Skin epidermis (tissue), 12 donors: ENCODE results near the gene PCDHGC5.

Experiments
- H3K27ac ChIP-seq, 21 experiments: fragments of 200-600 bp; sonication (generic) in 11 of 21; one replicate each; pipeline ENCODE4 v1.5.0; 2020; ENCODE audit warnings: mild to moderate bottlenecking in 3 of 21, inconsistent platforms in 2 of 21, moderate library complexity in 2 of 21
- H3K4me3 ChIP-seq, 7 experiments: fragments of 200-600 bp; sonication (generic) in 2 of 7; one replicate each; pipeline ENCODE4 v1.5.0; 2020; ENCODE audit warnings: inconsistent platforms in 2 of 7, mild to moderate bottlenecking in 2 of 7, moderate library complexity in 1 of 7

The PCDHGC5 gene

DNA sequence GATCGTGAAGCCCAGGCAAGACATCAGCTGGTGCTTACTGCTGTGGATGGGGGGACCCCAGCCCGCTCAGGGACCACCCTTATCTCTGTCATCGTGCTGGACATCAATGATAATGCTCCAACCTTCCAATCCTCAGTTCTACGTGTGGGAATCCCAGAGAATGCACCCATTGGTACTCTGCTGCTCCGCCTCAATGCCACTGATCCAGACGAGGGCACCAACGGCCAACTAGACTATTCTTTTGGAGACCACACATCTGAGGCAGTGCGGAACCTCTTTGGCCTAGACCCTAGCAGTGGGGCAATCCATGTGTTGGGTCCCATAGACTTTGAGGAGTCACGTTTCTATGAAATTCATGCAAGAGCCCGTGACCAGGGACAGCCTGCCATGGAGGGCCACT is 960 bp downstream of the PCDHGC5 start:
- no peak overlapping the region for H3K27ac ChIP-seq
- H3K4me3 ChIP-seq = no peak overlapping the region

DNA sequence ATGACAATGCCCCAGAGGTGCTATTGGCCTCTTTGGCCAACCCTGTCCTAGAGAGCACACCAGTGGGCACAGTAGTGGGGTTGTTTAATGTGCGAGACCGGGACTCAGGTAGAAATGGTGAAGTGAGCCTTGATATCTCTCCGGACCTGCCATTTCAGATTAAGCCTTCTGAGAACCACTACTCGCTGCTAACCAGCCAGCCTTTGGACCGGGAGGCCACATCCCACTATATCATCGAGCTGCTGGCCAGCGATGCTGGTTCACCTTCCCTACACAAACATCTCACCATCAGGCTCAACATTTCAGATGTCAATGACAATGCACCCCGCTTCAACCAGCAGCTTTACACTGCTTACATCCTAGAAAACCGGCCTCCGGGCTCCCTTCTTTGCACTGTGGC is 1.4 kb downstream of the PCDHGC5 start:
- Histone ChIP-seq H3K27ac (no peak overlapping the region), H3K4me3 (no peak overlapping the region)

DNA sequence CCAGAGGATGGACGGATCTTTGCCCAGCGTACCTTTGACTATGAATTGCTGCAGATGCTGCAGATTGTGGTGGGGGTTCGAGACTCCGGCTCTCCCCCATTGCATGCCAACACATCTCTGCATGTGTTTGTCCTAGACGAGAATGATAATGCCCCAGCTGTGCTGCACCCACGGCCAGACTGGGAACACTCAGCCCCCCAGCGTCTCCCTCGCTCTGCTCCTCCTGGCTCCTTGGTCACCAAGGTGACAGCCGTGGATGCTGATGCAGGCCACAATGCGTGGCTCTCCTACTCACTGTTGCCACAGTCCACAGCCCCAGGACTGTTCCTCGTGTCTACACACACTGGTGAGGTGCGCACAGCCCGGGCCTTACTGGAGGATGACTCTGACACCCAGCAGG is 1.9 kb downstream of the PCDHGC5 start:
- H3K27ac ChIP-seq = no peak overlapping the region
- no peak overlapping the region for H3K4me3 ChIP-seq

DNA sequence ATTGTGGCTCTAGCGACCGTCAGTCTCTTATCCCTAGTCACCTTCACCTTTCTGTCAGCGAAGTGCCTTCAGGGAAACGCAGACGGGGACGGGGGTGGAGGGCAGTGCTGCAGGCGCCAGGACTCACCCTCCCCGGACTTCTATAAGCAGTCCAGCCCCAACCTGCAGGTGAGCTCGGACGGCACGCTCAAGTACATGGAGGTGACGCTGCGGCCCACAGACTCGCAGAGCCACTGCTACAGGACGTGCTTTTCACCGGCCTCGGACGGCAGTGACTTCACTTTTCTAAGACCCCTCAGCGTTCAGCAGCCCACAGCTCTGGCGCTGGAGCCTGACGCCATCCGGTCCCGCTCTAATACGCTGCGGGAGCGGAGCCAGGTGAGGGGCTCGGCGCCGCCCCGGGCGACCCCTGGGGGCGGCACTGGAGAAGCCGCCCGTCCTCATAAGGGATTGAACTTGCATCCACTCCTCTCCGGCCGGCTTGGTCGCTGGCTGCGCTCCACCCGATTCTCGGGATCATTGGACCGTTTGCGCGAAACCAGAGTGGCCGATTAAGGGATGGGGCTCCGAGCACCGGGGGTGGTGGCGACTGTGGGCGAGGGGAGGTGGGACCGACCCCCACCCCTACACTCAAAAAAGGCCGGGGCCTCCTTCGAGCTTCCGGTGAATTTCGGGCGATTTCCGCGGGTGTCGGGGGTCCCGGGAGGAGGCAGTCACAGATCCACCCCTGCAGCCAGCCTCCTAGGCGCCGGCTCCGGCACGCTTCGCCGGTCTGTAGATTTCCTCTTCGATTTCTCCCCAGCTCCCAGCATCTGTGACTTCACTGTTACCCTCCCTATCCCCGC is 2.7 kb downstream of the PCDHGC5 start:
- Histone ChIP-seq H3K27ac (no peak overlapping the region), H3K4me3 (peak overlapping the region in 1 of 7 experiments; percentile 8)

DNA sequence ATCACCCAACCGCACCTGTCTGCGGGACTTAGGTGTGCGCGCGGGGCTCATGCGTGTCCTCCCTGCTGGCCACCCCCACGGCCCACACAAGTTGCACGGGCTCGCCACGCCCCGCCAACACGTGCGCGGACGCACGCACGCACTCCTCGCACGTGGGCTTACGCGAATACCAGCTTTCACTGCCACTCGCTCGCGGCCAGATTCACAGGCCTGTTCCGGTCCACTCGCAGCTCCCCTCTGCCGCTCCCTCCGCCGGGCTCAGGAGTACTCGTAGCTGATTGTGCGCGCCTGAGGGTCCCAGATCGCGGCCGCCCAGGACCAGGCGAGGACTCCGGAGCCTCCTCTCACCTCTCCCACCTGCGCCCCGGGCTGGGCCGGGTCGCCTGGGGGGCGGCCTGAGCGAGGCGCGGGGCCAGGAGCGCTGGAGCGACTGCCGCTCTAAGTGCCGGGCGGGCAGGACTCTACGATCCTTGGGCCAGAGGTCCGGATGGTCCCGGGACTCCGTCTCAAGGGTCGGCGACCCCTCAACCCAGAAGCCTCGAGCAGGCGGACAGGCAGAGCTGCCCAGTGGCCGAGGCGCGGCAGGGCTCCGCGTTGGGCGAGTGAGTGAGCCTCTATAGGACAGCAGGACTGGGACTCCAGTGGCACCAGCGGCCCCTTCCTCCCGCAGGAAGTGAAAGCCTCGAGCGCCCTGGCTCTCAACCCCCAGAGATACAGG is 3.4 kb downstream of the PCDHGC5 start:
- Histone ChIP-seq H3K4me3 (peak overlapping the region in 1 of 7 experiments; percentile 8), H3K27ac (no peak overlapping the region)

DNA sequence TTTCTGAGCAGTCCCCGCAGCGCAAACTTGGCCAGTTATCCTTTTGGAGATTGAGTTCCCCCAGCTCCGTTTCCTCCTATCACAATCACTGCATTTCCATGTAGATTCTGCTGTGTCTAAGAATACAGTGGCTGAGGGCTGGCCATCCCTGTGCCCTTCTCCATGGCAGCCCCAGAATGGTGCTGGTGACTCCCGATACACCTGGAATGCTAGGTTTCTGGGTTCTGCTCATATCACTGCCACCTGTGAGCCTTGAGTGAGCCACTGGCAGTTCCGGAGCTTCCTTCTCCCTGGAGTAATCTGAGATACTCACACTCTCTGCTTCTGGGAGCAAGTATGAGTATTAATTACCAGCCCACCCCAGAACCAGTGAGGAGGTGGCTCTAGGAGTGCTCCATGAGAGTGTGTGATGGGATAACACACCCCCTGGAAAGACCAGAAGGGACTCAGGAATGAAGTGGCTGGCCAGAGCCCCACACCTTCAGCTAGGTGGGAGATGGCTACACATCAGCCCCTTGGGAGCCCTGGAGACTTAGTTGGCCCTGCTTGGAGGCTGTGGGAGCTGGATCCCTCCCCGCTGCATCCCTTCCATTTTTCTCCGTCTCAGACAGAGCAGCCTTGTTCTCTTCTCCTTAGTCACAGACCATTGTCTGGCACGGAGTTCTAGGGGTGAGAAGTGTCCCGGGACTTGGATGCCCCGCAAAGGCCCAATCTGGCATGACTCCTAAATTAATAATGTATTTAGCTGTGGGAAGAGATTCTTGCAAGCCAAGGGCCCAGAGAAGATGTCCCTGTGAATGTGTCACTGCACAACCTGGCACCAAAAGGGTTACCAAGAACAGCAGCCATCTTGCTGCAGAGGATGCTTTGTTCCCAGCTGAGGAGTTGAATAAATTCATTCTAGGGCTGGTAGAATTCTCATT is 4.9 kb downstream of the PCDHGC5 start:
- no peak overlapping the region for H3K4me3 ChIP-seq
- H3K27ac ChIP-seq = peak overlapping the region in 8 of 21 experiments; percentile 12 to 78 (median 50)

DNA sequence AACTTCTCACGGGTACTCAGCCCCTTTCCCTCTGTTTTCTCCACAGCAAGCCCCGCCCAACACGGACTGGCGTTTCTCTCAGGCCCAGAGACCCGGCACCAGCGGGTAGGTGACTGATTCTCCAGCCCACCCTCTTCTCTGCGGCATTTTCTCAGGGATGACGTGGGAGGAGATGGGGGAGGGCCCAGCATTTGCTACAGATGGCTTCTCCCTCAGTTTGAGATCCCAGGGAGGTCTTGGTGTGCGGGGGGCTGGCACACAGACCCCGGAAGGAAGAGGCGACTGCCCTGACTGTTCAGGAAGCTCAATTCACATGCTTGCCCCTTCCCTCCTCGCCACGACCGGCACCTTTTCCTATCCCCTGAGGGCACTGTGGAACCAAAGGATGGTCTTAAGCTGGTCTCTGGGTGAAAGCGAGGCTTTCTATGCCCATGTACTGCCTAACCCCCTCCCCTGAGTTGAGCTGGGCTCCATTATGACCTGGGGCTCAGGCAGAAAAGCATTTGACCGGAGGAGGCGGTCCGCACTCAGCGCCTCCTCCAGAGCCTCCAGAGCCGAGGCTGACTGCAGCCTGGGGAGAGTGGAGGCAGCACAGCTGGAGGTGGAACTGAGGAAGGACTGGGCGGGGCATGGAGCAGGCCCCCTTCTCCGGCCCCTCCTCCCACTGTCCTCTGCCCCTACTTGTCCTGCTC is 6.0 kb downstream of the PCDHGC5 start:
- H3K27ac ChIP-seq = peak overlapping the region in 12 of 21 experiments; percentile 19 to 78 (median 46)

DNA sequence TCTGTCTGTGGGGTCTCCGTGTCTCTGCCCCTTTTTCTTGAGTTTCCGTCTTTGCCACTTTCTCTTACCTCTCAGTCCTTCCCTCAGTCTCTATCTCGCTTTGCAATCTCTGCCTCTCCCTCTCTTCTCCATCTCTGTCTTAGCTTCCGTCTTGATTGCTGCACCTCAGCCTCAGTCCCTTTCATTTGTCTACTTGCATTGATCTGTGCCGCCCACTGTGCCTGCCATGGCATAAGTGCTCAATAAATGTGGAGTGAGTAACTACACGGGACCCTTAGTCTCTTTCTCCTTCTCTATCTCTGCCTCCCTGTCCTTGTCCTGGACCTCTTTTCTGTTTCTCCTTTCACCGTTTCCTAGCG is 6.6 kb downstream of the PCDHGC5 start:
- no peak overlapping the region for H3K4me3 ChIP-seq
- H3K27ac ChIP-seq = peak overlapping the region in 5 of 21 experiments; percentile 19 to 78 (median 53)

More for the DNA sequence above, 6.0 kb downstream of the PCDHGC5 start:
- no peak overlapping the region for H3K4me3 ChIP-seq

DNA sequence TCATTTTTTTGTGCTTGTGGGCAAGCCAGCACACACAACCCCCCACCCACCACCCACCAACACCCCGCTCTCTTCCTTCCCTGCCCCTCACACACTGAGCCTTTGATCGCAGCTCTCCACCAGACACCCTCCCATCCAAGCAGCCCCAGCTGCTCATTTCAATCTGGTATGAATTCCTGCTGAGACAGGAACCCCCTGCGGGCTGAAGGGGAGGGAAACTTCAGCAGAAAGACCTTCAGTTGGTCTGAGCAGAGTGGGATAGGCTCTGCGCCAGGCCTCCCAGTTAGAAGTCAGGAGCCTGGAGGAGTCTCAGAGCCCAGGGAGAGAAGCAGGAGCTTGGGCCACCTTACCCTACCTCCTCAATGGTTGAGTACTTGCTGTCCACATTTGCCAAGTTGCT is 7.2 kb downstream of the PCDHGC5 start:
- Histone ChIP-seq H3K4me3 (no peak overlapping the region), H3K27ac (peak overlapping the region in 4 of 21 experiments; percentile 10 to 78 (median 44))

DNA sequence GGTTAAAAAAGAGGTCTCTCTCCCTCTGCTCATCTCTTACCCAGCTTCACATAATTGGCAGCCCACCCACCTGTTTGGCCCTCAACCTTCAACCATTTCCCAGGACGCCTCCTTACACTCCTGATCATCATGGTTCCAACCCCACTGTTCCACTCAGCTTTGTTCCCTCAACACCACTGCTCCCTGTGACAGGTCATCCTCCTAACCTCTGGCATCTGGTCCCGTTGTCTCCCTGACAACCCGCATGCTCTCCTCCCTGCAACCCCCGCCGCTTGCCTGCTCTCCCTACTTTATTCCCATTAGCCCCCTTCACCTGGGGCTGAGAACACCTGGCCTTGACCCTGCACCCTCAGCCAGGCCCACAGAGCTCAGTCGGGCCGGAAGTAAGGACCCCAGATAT is 12.9 kb downstream of the PCDHGC5 start:
- no peak overlapping the region for H3K4me3 ChIP-seq
- H3K27ac ChIP-seq = no peak overlapping the region

DNA sequence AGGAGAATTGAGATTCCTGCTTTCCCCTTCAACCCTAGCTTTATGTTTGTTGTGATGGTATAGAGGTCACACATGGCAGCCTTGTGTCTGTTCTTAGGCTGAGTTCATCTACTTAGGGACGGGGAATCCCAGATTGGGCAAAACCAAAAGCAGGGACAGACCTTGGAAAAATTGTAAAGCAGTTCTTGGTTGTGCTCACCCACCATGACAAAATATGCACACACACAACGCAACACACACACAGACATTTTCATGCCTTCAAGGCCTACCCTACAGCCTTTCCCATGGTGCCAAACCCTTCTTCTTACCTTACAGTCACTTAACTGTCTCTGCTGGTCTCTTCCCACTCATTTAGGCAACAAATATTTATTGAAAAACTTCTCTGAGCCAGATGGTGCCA is 14.8 kb downstream of the PCDHGC5 start:
- no peak overlapping the region for H3K27ac ChIP-seq
- no peak overlapping the region for H3K4me3 ChIP-seq

DNA sequence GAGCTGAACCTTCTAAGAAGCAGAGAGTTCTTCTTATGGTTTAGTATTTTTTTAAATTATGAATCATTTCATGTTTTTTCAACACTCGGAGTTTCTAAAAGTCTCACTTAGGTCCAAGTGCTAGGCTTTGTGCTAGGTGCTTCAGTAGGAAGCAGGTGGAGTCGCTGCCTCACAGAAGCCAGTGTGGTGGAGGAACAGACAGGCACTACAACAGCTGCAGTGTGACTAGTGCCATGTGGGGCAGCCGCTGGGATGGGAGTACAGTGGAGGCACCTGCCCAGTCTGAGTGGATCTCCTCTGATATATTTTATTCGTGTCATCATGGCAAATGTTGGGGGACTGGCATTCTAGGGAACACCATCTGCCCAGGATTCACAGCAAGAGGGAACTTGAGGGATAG is 15.3 kb downstream of the PCDHGC5 start:
- Histone ChIP-seq H3K27ac (no peak overlapping the region), H3K4me3 (no peak overlapping the region)

DNA sequence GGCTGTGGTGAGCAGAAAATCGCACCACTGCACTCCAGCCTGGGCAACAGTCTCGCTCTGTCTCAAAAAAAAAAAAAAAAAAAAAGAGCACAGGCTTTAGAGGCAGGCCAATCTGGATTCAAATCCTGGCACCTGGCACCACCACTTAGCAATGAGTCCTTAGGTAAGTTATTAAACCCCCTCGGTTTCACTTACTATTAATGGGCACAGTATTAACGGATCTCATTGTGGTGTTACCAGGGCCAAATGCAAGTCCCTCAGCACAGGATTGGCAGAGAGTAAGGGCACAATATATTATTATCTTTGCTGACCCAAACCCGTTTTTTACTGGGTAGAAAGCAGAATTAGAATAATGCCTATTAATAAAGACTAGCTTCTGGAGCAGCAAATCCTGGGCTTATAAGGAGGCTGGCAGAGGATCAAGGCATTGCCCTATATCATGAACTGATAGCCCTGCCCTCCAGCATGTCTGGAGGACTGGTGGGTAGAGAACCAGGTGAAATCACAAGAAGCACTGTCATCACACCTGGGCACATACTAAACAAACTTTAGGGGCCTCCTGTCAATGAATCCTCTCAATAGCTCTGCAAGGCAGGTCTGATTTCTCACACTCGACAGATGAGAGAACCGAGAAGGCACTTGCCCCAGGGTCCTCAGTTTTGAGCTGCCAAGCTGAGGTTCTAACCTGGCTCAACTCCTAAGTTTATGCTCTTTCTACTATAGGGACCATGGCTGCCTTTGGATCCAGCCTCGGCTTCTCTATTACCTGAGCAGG is 17.7 kb downstream of the PCDHGC5 start:
- no peak overlapping the region for H3K4me3 ChIP-seq
- H3K27ac ChIP-seq = peak overlapping the region in 11 of 21 experiments; percentile 9 to 87 (median 77)

DNA sequence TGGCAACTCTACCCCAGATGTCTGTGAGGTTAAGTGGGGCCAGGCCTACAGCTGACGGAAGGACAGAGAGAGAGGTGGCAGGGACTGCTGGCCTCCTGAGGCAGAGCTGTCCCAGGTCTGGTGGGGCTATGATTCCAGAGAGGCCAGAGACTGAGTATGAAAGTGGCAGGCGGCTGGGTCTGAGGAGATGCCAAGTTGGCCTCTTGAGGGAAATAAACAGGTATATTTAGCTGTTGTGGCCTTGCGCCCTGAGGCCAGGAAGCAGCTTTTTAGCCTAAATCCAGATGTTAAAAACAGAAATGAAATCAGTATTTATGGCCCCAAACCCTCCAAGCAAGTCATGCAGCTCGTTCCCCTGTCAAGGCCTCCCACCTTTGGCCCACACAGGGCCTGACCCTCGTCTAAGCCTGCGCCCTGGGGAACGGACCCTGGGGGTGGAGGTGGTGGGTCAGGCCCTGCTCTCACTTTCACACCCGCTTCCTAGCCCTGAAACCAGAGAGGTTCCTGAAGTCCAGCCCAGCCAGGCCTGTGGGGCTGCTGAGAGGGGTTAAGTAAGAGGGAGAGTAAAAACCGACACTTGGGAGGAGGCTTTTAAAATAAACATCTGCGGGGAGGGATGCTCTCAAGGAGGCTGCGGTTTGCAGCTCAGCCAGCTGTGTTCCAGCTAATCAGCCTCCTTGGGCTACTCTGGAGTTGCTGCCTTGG is 18.7 kb downstream of the PCDHGC5 start:
- Histone ChIP-seq H3K27ac (peak overlapping the region in 20 of 21 experiments; percentile 15 to 88 (median 78)), H3K4me3 (no peak overlapping the region)

DNA sequence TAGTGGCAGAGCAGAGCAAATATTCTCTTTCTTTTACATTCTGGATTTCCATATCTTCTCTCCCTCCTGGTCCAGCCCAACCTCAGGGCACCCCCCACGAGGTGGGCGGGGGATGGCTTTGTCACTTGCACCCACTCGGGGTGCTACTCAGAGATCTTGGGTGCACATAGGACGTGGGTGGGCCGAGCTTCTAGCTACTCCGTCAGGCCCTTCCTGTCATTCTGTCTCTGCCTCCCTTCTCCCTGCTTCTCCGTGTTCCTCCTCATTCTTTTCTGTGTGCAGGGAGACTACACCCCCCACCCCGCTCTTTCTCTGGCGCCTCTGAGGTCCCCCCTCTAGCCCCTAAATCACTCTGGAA is 19.5 kb downstream of the PCDHGC5 start:
- peak overlapping the region in 3 of 7 experiments; percentile 6 to 12 (median 7) for H3K4me3 ChIP-seq
- peak overlapping the region; percentile 28 to 88 (median 77) for H3K27ac ChIP-seq

DNA sequence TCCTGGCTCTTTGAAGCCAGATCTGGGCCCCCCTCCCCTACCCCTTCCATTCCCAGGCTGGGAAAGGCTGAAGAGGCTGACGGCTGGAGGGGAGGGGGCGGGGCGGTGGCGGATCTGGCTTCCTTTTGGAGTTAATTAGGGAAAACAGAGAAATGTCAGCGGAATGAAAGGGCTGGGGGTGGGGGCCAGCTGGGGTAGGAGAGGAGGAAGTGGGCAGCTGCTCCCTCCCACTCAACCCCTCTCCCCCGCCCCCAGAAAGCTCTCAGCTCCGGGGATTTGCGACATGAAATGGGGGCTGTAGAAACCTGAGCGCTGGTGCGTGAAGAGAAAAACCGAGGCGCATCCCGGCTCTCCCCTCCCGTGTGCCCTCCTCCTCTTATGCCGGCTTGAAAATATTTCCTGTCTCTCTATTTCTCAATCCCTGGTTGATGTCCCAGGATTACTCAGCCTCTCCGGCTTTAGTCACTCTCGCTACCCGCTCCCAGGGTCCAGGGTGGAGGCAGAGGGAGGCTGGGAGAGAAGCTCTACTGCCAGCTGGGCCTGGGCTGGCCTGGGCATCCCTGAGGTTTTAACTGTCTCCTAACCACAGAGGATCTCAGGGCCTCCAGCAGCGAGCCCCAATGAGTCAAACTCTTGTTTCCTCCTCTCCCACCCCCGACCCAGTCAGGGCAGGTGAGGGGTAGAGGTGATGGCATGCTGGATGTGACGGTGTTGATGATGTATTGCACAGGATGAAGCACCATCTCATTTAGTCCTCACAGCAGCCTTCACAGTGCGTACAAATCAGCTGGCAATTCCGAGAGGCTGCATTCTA is 20.1 kb downstream of the PCDHGC5 start:
- Histone ChIP-seq H3K4me3 (peak overlapping the region in 3 of 7 experiments; percentile 6 to 12 (median 7)), H3K27ac (peak overlapping the region; percentile 28 to 88 (median 77))

DNA sequence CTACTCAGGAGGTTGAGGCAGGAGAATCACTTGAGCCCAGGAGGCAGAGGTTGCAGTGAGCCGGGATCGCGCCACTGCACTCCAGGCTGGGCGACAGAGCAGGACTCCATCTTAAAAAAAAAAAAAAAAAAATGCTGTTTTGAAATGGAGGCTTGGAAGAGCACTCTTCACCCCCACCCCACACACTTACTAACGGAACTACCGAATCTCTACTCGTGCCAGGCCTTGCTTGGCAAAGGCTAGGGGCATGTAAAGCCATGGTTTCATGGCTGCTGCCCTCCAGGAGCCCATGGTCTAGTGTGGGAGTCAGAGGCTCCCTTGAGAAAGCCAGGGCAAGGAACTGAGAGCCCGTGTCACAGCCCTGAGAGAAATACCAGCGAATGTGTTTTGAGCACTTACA is 21.3 kb downstream of the PCDHGC5 start:
- peak overlapping the region in 8 of 21 experiments; percentile 17 to 87 (median 79) for H3K27ac ChIP-seq
- no peak overlapping the region for H3K4me3 ChIP-seq
